Upper lobe of left lung (tissue), 6 donors: ENCODE data around the gene ICE1. TPM values are rescaled to one million over a fixed set of nuclear protein-coding genes. Genes with fewer than 3 reads are reported as not detected.

ENCODE experiments used
- ATAC-seq, 2 donors: fragments of 200-7000 bp; cut with Tn5 transposase; one replicate each; pipeline ENCODE4 v1.9.1; 2022; ENCODE audit warnings: mild to moderate bottlenecking in 2 of 2, moderate library complexity in 2 of 2; ENCODE audit not compliant: low FRiP score in 2 of 2
- DNase-seq, 2 donors: peaks; one replicate each; pipeline ENCODE4 v3.0.0-alpha.2; 2019 to 2020
- H3K27ac ChIP-seq, 4 donors: fragments of 200-600 bp; sonication (generic); one replicate each; pipeline ENCODE4 v1.5.1; 2016 to 2019
- H3K27me3 ChIP-seq, 4 donors: fragments of 200-600 bp; sonication (generic); one replicate each; pipeline ENCODE4 v1.5.1; 2017 to 2019
- H3K36me3 ChIP-seq, 4 donors: fragments of 200-600 bp; sonication (generic); one replicate each; pipeline ENCODE4 v1.5.1; 2016 to 2019
- H3K4me1 ChIP-seq, 4 donors: fragments of 200-600 bp; sonication (generic); one replicate each; pipeline ENCODE4 v1.5.1; 2018 to 2019
- H3K4me3 ChIP-seq, 4 donors: fragments of 200-600 bp; sonication (generic); one replicate each; pipeline ENCODE4 v1.5.1; 2017 to 2019; ENCODE audit warnings: mild to moderate bottlenecking in 2 of 4, moderate library complexity in 1 of 4
- H3K9me3 ChIP-seq, 4 donors: fragments of 200-600 bp; sonication (generic); one replicate each; pipeline ENCODE4 v1.5.1; 2018 to 2019
- CTCF ChIP-seq, 6 experiments: fragments of 450-650 bp in 4 of 6; fragments of 200-600 bp in 2 of 6; sonication (generic) in 2 of 6; IDR thresholded peaks; one replicate each; pipeline ENCODE4 v1.5.1; 2016 to 2019; ENCODE audit warnings: antibody characterized with exemption in 6 of 6
- EP300 ChIP-seq, 4 donors: sonication (generic); formaldehyde crosslinking; IDR thresholded peaks; one replicate each; pipeline ENCODE4 v1.5.1; 2017; ENCODE audit warnings: antibody characterized with exemption in 4 of 4, control low read depth in 2 of 4
- POLR2A ChIP-seq, 4 donors: fragments of 450-650 bp; IDR thresholded peaks; one replicate each; pipeline ENCODE4 v1.5.1; 2016 to 2017; ENCODE audit warnings: antibody characterized with exemption in 4 of 4, mild to moderate bottlenecking in 2 of 4
- POLR2AphosphoS5 ChIP-seq, 2 donors: sonication (generic); formaldehyde crosslinking; IDR thresholded peaks; one replicate each; pipeline ENCODE4 v1.5.1; 2017; ENCODE audit warnings: antibody characterized with exemption in 2 of 2
- WGBS, 2 donors: methylation state at CpG; one replicate each; pipeline ENCODE4 v1.1.5; 2017 to 2018; 5-methylcytosine and 5-hydroxymethylcytosine counted together
- total RNA-seq, 6 donors: library from RNA; depleted of rRNA in 4 of 6; stranded (reverse); fragments of >200 nt in 4 of 6; gene quantifications; one replicate each; pipeline versions ENCODE4 v1.1.0 to v1.2.1, GENCODE V29; 2016 to 2021
- donor health status: DM: no; HTN: no; CAD: no; lungs with moderate emphysema.
- donor health status: DM: no; HTN: yes; CAD: no; lungs with severe emphysema.

ICE1 gene
- total RNA-seq, 6 donors from 2014 or later: 15.8 to 40.5 (median 25.0) TPM

GRCh38 chr5:5377780-5378179 lies 44.7 kb upstream of the ICE1 start:
- Histone ChIP-seq H3K4me3 (no peak overlapping the region), H3K36me3 (no peaks in the 10 kb centered on the region), H3K27ac (no peak overlapping the region), H3K27me3 (no peaks in the 10 kb centered on the region), H3K4me1 (no peaks in the 10 kb centered on the region), H3K9me3 (no peaks in the 10 kb centered on the region)
- no peak for TF ChIP-seq POLR2AphosphoS5 (IDR thresholded peaks at IDR 0.05)
- no peak for TF ChIP-seq CTCF (IDR thresholded peaks at IDR 0.05)
- TF ChIP-seq EP300 (IDR thresholded peaks at IDR 0.05): no peak
- TF ChIP-seq POLR2A (IDR thresholded peaks at IDR 0.05): no peak
- WGBS, 2 donors: 87 to 93% methylated on average over 6 of the region's 6 CpGs
- ATAC-seq: no peak
- no peak for DNase-seq

GRCh38 chr5:5378531-5378930 lies 43.9 kb upstream of the ICE1 start:
- H3K36me3 ChIP-seq: no peaks in the 10 kb centered on the region
- DNase-seq (no peak), ATAC-seq (no peak)
- no peaks in the 10 kb centered on the region for H3K9me3 ChIP-seq
- WGBS, 2 donors: 80 to 85% methylated on average over 3 of the region's 3 CpGs
- H3K4me1 ChIP-seq: no peaks in the 10 kb centered on the region
- H3K27ac ChIP-seq: no peak overlapping the region
- TF ChIP-seq CTCF (IDR thresholded peaks at IDR 0.05) (no peak), EP300 (IDR thresholded peaks at IDR 0.05) (no peak), POLR2AphosphoS5 (IDR thresholded peaks at IDR 0.05) (no peak), POLR2A (IDR thresholded peaks at IDR 0.05) (no peak)
- no peaks in the 10 kb centered on the region for H3K27me3 ChIP-seq
- H3K4me3 ChIP-seq: no peak overlapping the region

- no peak for ATAC-seq
- H3K36me3 ChIP-seq: no peaks in the 10 kb centered on the region
Observed at GRCh38 chr5:5380298-5380697, 42.2 kb upstream of the ICE1 start.

GRCh38 chr5:5381310-5381913 lies 41.1 kb upstream of the ICE1 start:
- ATAC-seq: peak in 1 of 2 donors; percentile 77
- DNase-seq: no peak
- Histone ChIP-seq H3K4me3 (no peak overlapping the region), H3K27ac (no peak overlapping the region), H3K9me3 (no peaks in the 10 kb centered on the region), H3K4me1 (no peaks in the 10 kb centered on the region), H3K27me3 (no peaks in the 10 kb centered on the region), H3K36me3 (no peaks in the 10 kb centered on the region)
- no peak for TF ChIP-seq POLR2A (IDR thresholded peaks at IDR 0.05)
- TF ChIP-seq POLR2AphosphoS5 (IDR thresholded peaks at IDR 0.05): no peak
- TF ChIP-seq EP300 (IDR thresholded peaks at IDR 0.05): no peak
- WGBS, 2 donors: 77 to 79% methylated on average over 9 of the region's 9 CpGs

More at GRCh38 chr5:5380298-5380697, 42.2 kb upstream of the ICE1 start:
- no peak for DNase-seq
- Histone ChIP-seq H3K9me3 (no peaks in the 10 kb centered on the region), H3K27ac (no peak overlapping the region), H3K4me3 (no peak overlapping the region), H3K27me3 (no peaks in the 10 kb centered on the region), H3K4me1 (no peaks in the 10 kb centered on the region)
- no peak for TF ChIP-seq CTCF (IDR thresholded peaks at IDR 0.05)
- TF ChIP-seq POLR2AphosphoS5 (IDR thresholded peaks at IDR 0.05): no peak
- no peak for TF ChIP-seq EP300 (IDR thresholded peaks at IDR 0.05)
- no peak for TF ChIP-seq POLR2A (IDR thresholded peaks at IDR 0.05)
- 87 to 88% methylated on average over 6 of the region's 6 CpGs for WGBS, 2 donors

- 79 to 85% methylated on average over 5 of the region's 5 CpGs for WGBS, 2 donors
- ATAC-seq (no peak), DNase-seq (no peak)
- no peaks in the 10 kb centered on the region for H3K36me3 ChIP-seq
- H3K27me3 ChIP-seq: no peaks in the 10 kb centered on the region
- TF ChIP-seq CTCF (IDR thresholded peaks at IDR 0.05) (no peak), EP300 (IDR thresholded peaks at IDR 0.05) (no peak), POLR2AphosphoS5 (IDR thresholded peaks at IDR 0.05) (no peak), POLR2A (IDR thresholded peaks at IDR 0.05) (no peak)
- no peaks in the 10 kb centered on the region for H3K9me3 ChIP-seq
- H3K27ac ChIP-seq: no peak overlapping the region
- no peaks in the 10 kb centered on the region for H3K4me1 ChIP-seq
- H3K4me3 ChIP-seq: no peak overlapping the region
Observed at GRCh38 chr5:5383461-5383860, 39.0 kb upstream of the ICE1 start.
